Activated naive CD8-positive, alpha-beta T cell treated with anti-CD3 and anti-CD28 coated beads, Interleukin-2, amount 50 U/mL, for 16 hours (primary cell): ENCODE data around the gene ALDH2.
"Not testable (repeated sequence)": the region's sequence is repeated elsewhere in the genome, so short reads cannot be mapped to it uniquely, and the experiment has no call there.

Source experiments
- DNase-seq: peaks from one replicate; pipeline ENCODE4 v3.0.0-alpha.2; 2020; ENCODE audit warnings: low read depth, low spot score

The ALDH2 gene

GRCh38 chr12:111788178-111788654 is 21.5 kb downstream of the ALDH2 start:
- no peak for DNase-seq

DNA sequence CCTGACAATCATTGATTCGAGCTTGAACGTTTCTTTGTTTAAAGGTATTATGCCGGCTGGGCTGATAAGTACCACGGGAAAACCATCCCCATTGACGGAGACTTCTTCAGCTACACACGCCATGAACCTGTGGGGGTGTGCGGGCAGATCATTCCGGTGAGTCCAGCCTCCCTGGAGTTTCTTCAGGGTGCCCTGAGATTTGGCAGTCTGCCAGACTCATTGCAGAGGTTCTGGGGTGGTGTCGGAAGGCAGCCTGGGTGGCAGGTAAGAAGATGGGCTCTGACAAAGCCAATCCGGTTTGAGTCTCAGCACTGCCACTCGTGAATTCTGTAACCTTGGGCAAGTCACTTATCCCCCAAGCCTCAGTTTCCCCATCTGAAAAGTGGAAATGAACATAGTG is 23.0 kb downstream of the ALDH2 start:
- DNase-seq, result no peak

DNA sequence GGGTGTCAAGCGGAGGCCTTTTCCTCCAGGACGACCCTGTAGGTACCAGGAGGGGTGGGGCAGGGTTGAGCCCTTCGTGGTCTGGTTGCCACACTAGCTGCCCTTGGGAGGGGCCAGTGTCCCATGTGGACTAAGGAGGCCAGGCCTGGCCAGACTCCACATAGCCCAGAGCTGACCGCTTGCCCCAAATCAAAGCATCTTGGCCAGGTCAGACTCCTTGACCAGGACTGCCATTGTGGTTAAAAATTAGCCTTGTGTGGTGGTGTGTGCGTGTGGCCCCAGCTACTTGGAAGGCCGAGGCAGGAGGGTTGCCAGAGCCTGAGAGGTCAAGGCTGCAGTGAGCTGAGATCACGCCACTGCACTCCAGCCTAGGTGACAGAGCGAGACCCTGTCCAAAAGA is 24.8 kb downstream of the ALDH2 start:
- no peak for DNase-seq

- DNase-seq, result no peak
Measured at GRCh38 chr12:111792155-111792855, 25.6 kb downstream of the ALDH2 start.

DNA sequence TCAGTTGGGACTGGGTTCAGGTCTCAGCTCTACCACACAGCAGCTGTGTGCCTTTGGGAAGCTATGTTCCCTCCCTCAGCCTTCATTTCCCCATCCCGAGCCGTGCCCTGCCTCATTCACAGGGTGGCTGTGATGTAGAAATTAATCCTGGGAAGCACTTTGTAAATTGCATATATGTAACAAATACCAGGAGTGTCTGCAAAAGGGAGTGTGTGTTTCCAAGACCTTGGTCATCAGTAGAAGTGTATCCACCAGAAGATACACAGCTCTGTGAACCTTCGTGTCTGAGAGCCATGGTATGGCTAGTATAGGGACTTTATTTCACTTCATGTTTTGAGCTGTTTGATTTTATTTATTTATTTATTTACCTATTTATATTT is 26.1 kb downstream of the ALDH2 start:
- no peak for DNase-seq

DNA sequence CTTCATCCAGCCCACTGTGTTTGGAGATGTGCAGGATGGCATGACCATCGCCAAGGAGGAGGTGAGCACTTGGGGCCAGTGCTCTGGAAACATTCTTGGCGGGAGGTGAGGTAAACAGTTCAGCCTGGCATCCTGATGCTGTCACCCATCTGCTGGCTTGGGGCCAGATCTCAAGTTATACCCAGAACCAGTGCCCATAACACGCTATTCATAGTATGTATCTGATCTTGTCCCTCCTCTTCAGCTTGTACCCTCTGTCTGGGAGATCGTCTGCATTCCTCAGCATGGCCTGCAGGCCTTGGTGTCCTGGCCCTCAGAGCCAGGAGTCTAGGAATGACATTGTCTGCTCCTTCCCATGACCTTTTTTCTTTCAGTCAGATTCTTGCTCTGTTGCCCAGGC is 31.4 kb downstream of the ALDH2 start:
- no peak for DNase-seq

- DNase-seq, result no peak
Measured at GRCh38 chr12:111799758-111800157, 33.0 kb downstream of the ALDH2 start.

- no peak for DNase-seq
Measured at GRCh38 chr12:111803038-111803626, 36.4 kb downstream of the ALDH2 start.

DNA sequence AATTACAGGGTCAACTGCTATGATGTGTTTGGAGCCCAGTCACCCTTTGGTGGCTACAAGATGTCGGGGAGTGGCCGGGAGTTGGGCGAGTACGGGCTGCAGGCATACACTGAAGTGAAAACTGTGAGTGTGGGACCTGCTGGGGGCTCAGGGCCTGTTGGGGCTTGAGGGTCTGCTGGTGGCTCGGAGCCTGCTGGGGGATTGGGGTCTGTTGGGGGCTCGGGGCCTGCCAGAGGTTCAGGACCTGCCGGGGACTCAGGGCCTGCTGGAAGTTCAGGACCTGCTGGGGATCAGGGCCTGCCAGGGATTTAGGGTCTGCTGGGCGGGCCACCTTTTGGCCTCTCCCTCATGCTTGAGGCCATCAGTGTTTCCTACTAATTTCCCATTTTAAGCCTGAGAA is 37.1 kb downstream of the ALDH2 start:
- DNase-seq, result no peak

DNA sequence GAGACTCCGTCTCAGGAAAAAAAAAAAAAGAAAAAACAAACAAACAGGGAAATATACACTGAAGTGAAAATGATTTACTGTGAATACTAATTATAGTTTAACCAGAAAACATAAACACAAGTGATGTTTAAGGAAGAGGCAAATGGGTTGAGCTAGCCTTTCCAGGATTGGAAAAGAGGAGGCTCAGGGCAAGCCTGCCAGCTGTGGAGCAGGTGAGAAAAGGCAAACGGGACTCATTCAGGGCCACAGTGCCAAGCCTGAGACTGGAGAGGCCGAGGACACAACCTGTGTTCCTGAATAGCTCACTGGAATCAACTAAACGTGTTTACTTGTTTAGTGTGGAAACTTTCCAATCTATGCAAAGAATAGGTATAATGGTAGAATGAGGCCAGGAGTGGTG is 39.6 kb downstream of the ALDH2 start:
- no peak for DNase-seq

DNA sequence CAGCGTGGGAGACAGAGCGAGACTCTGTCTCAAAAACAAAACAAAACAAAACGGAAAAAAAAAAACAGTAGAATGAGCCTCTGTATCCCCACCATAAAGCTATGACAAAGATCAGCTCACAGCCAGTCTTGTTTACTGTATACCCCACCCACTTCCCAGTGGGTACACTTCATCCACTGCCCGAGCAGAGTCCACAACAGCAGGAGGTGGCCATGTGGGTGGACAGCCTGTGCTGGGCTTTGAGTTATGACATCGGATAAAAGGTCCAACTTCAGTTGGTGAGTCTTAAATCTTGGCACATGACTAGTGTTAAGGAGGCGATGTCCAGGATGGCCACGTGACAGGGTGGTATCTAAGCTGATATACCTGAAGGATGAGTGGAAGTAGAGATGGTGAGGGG is 40.5 kb downstream of the ALDH2 start:
- DNase-seq, result no peak

DNA sequence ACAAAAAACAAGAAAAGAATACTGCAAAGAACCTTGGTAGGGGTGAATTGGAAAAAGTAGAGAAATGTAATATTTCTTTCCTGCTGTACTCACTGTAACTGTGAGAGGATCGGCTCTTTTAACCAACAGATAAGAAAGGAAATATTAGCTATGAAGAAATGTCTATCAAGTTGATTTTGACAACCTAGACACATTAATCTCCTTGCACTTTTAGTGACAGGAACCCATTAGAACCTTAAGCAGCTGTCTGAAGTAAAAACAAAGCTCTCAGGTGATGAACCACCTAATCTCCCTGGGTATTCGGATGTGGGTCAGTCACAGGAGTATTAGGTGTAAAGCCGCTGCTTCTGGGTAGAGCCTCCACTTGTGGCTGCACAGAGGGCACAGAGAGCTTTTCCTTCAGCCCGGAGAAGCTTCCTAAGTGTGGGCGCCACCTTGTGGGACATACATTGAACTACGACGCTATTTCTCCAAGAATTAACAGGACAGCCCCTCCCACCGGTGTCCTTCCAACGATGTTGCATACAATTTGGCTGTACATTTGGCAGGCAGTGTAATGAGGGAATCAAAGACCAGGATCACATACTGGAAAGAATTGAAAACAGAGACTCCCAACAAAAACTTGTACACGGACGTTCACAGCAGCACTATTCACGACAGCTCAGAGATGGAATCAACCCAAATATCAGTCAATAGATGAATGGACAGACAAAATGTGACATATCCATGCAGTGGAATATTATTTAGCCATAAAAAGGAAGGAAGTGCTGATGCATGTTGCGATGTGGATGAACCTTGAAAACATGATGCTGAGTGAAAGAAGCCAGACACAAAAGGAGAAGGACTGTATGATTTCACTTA is 46.4 kb downstream of the ALDH2 start:
- DNase-seq, result peak; percentile 30

DNA sequence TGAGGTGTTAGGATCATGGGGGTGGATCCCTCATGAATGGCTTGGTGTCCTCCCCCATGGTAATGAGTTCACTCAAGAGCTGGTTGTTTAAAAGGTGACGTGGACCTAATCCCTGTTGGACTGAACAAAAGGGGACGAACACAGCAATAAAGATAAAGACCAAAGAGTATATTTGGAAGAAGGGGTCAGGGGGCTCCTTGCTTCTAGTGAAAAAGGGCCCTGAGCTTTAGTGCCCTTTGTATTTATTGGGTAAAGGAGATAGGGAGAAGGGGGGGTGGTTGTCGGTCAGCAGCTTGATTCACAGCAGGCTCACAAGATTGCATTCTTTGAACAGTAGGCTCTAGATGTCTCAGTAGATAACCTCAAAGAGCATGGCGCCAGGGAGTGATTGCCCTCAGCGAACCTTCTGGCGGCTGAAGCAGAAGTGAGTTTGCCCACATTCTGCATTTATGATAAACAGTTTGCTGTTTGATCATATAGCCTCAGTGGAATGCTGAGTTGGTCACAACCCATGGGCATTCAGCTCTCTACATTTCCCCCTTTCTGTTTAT is 49.4 kb downstream of the ALDH2 start:
- DNase-seq, result no peak

DNA sequence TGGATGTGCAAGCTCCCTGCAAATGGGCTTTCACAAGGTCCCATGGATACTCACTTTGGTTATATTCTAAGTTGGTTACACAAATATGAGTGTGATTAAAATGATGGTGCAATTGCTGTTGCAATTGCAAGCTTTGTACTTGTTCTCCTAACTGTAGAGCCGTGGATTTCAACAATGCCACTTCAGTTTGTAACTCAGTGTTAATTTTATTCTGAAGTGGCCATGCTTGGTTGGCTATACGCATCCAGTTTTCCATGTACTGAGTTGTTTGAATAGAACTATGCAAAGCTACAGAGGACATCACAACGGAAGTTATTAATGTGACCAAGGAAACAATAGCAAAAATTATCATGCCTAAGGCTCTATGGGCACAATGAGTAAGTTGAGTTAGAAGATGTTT is 50.2 kb downstream of the ALDH2 start:
- not testable (repeated sequence) for DNase-seq

DNA sequence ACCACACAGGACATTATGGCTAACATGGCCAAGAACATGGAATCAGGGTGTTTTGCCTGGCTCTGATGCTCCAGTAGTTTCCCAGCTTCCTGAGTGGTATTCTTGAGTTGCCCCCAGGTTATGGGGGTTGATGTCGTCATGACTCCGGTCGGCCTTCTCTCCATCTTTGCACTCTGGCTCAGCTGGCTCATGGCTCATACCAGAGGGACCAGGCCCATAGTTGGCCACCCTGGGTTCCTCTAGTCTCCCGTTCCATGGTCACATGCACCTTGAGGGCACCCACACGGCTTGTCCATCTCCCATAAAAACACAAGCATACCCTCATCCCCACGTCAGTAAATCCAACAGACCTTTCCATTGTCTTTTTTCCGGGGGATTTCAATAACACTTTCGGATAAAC is 51.6 kb downstream of the ALDH2 start:
- DNase-seq, result no peak

- no peak for DNase-seq
Measured at GRCh38 chr12:111819191-111820158, 52.7 kb downstream of the ALDH2 start.

DNA sequence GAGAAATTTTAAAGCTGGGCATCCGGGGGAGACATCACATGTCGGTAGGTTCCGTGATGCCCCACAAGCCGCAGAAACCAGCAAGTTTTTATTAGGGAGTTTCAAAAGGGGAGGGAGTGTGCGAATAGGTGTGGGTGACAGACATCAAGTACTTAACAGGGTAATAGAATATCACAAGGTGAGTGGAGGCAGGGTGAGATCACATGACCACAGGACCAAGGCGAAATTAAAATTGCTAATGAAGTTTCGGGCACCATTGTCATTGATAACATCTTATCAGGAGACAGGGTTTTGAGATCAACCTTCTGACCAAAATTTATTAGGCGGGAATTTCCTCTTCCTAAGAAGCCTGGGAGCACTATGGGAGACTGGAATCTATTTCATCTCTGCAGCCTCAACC is 54.1 kb downstream of the ALDH2 start:
- not testable (repeated sequence) for DNase-seq

- no peak for DNase-seq
Measured at GRCh38 chr12:111822886-111823285, 56.2 kb downstream of the ALDH2 start.

DNA sequence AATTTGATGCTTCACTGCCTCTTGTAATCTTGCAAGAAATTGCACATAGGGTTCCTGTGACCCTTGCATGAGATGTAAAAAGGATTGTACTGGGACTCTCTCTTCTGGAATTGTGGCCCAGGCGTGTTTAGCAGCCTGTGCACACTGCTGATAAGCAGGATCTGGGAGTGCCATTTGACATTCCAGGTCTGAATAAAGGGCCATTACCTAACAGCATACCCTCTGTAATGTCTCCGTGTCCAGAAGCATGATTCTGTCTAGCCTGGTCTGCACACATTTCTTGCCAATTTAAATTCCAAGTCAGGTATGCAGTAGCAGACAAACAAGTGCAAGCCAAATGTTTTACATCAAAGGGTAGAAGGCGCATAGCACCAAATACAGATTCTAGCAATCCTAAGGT is 57.2 kb downstream of the ALDH2 start:
- no peak for DNase-seq

- not testable (repeated sequence) for DNase-seq
Measured at GRCh38 chr12:111824312-111824711, 57.6 kb downstream of the ALDH2 start.

GRCh38 chr12:111825509-111825908 is 58.8 kb downstream of the ALDH2 start:
- no peak for DNase-seq
